Neural cell (in vitro differentiated cells): ENCODE results near the gene CNN1. TPM values are rescaled to one million over a fixed set of nuclear protein-coding genes. Genes with fewer than 3 reads are reported as not detected.

Source experiments
- H2AFZ ChIP-seq: fragments of 200-600, 300-800 bp; sonication (generic), shearing (Covaris generic); 2 replicates; pipeline ENCODE4 v1.6.0; 2014; ENCODE audit warnings: low read depth, mild to moderate bottlenecking, antibody characterized with exemption, low read length, moderate library complexity
- H3F3A ChIP-seq: fragments of 200-600 bp; shearing (Covaris generic); 2 replicates; pipeline ENCODE4 v1.6.1; 2016; ENCODE audit warnings: mild to moderate bottlenecking, moderate library complexity, mixed read lengths, antibody characterized with exemption, low read length; ENCODE audit not compliant: insufficient read depth, poor library complexity, severe bottlenecking
- H3K27ac ChIP-seq: fragments of 200-600, 300-800 bp; sonication (generic), shearing (Covaris generic); 2 replicates; pipeline ENCODE4 v1.5.1; 2014; ENCODE audit warnings: mild to moderate bottlenecking, low read length, moderate library complexity
- H3K27me3 ChIP-seq: fragments of 300-800, 200-600 bp; sonication (generic), shearing (Covaris generic); 2 replicates; pipeline ENCODE4 v1.6.0; 2014; ENCODE audit warnings: mild to moderate bottlenecking, low read depth, low read length, moderate library complexity; ENCODE audit not compliant: insufficient read depth
- H3K36me3 ChIP-seq: fragments of 300-800, 200-600 bp; sonication (generic), shearing (Covaris generic); 2 replicates; pipeline ENCODE4 v1.5.1; 2014; ENCODE audit warnings: mild to moderate bottlenecking, antibody characterized with exemption, low read length, moderate library complexity; ENCODE audit not compliant: insufficient read depth
- H3K4me2 ChIP-seq: fragments of 300-800, 200-600 bp; sonication (generic), shearing (Covaris generic); 2 replicates; pipeline ENCODE4 v1.6.0; 2014; ENCODE audit warnings: mild to moderate bottlenecking, low read length
- H3K4me3 ChIP-seq: fragments of 300-800, 200-600 bp; sonication (generic), shearing (Covaris generic); 2 replicates; pipeline ENCODE4 v1.5.1; 2014; ENCODE audit warnings: mild to moderate bottlenecking, low read length, moderate library complexity
- H3K79me2 ChIP-seq: fragments of 200-600 bp; shearing (Covaris generic); replicated peaks from 2 replicates; pipeline ENCODE4 v1.6.0; 2014; ENCODE audit warnings: mild to moderate bottlenecking, low read length, moderate library complexity; ENCODE audit not compliant: insufficient read depth
- H3K9ac ChIP-seq: fragments of 300-800, 200-600 bp; sonication (generic), shearing (Covaris generic); 2 replicates; pipeline ENCODE4 v1.6.1; 2016; ENCODE audit warnings: mild to moderate bottlenecking, low read length, mixed read lengths
- H3K9me2 ChIP-seq: fragments of 200-600 bp; shearing (Covaris generic); 2 replicates; pipeline ENCODE4 v1.6.1; 2016; ENCODE audit warnings: mild to moderate bottlenecking, low read length, mixed read lengths; ENCODE audit not compliant: insufficient read depth
- H3K9me3 ChIP-seq: fragments of 200-600, 300-800 bp; sonication (generic), shearing (Covaris generic); 2 replicates; pipeline ENCODE4 v1.6.1; 2016; ENCODE audit warnings: mild to moderate bottlenecking, mixed run types, low read length, moderate library complexity, mixed read lengths
- H4K20me1 ChIP-seq: fragments of 200-600 bp; shearing (Covaris generic); 2 replicates; pipeline ENCODE4 v1.6.1; 2016; ENCODE audit warnings: mild to moderate bottlenecking, mixed run types; ENCODE audit not compliant: insufficient read depth
- CTCF ChIP-seq: fragments of 450-650 bp; IDR thresholded peaks from 2 replicates; pipeline ENCODE4 v1.5.1; 2014; ENCODE audit warnings: antibody characterized with exemption, mild to moderate bottlenecking, moderate library complexity; ENCODE audit not compliant: poor library complexity, severe bottlenecking
- EP300 ChIP-seq: fragments of 450-650 bp; conservative IDR thresholded peaks from 2 replicates; pipeline ENCODE4 v1.6.1; 2014; ENCODE audit warnings: antibody characterized with exemption, mild to moderate bottlenecking, moderate library complexity; ENCODE audit not compliant: poor library complexity, severe bottlenecking
- EZH2 ChIP-seq: fragments of 200-600, 300-800 bp; shearing (Covaris generic), sonication (generic); IDR thresholded peaks from 2 replicates; pipeline ENCODE4 v1.6.1; 2014; ENCODE audit warnings: antibody characterized with exemption, low read length, borderline replicate concordance, mild to moderate bottlenecking; ENCODE audit not compliant: insufficient read depth, poor library complexity, severe bottlenecking
- MXI1 ChIP-seq: fragments of 450-650 bp; conservative IDR thresholded peaks from 2 replicates; pipeline ENCODE4 v1.6.1; 2014; ENCODE audit warnings: antibody characterized with exemption, mild to moderate bottlenecking; ENCODE audit not compliant: poor library complexity, severe bottlenecking
- POLR2AphosphoS5 ChIP-seq: IDR thresholded peaks from 2 replicates; pipeline ENCODE4 v1.6.1; 2012
- RAD21 ChIP-seq: fragments of 450-650 bp; conservative IDR thresholded peaks from 2 replicates; pipeline ENCODE4 v1.6.1; 2014; ENCODE audit warnings: antibody characterized with exemption, mild to moderate bottlenecking, moderate library complexity
- REST ChIP-seq: IDR thresholded peaks from 2 replicates; pipeline ENCODE4 v1.6.1; 2012; ENCODE audit warnings: borderline replicate concordance
- SMC3 ChIP-seq: fragments of 450-650 bp; conservative IDR thresholded peaks from 2 replicates; pipeline ENCODE4 v1.6.1; 2014; ENCODE audit warnings: antibody characterized with exemption, mild to moderate bottlenecking, moderate library complexity; ENCODE audit not compliant: poor library complexity
- TAF1 ChIP-seq: IDR thresholded peaks from 2 replicates; pipeline ENCODE4 v1.6.1; 2012; ENCODE audit warnings: low read depth
- polyA plus RNA-seq: library from polyadenylated mRNA; depleted of rRNA; stranded (reverse); fragments of >200 nt; gene quantifications from 2 replicates; pipeline ENCODE4 v1.2.3, GENCODE V29; 2014

The CNN1 gene
- polyA plus RNA-seq, 1 donor from 2014 or later, result not detected

- Histone ChIP-seq H4K20me1 (no peaks in the 10 kb centered on the region), H3K9me2 (no peaks in the 10 kb centered on the region), H3K4me3 (peak within 1 kb of the TSS; percentile 94), H3K36me3 (peaks cover 9% of the 10 kb centered on the region), H3F3A (no peaks in the 10 kb centered on the region), H3K27ac (peak within 1 kb of the TSS; percentile 99), H2AFZ (peak within 1 kb of the TSS; percentile 76), H3K27me3 (no peaks in the 10 kb centered on the region), H3K79me2 (peaks cover 46% of the 10 kb centered on the region), H3K4me2 (peak within 1 kb of the TSS; percentile 79), H3K9ac (peak within 1 kb of the TSS; percentile 100), H3K9me3 (no peaks in the 10 kb centered on the region)
- TF ChIP-seq REST, result peak; percentile 93
- peak; percentile 23 for TF ChIP-seq RAD21
- TF ChIP-seq SMC3, result peak; percentile 55
- peak; percentile 99 for TF ChIP-seq POLR2AphosphoS5
- TF ChIP-seq TAF1, result peak; percentile 80
- peak; percentile 71 for TF ChIP-seq EP300
- TF ChIP-seq CTCF, result peak; percentile 39
- peak; percentile 70 for TF ChIP-seq MXI1
- TF ChIP-seq EZH2, result no peak
Measured at GRCh38 chr19:11597202-11598102, 58.8 kb downstream of the CNN1 start, which contains the start of gene ZNF627. Gene ZNF627 (plus strand): TSS chr19:11597483. CDS start chr19:11597628, 145 bp downstream.

GRCh38 chr19:11598103-11598483 lies 59.4 kb downstream of the CNN1 start:
- Histone ChIP-seq H3K4me2 (peak overlapping the region; percentile 79), H3K36me3 (peaks cover 9% of the 10 kb centered on the region), H3K27me3 (no peaks in the 10 kb centered on the region), H3F3A (no peaks in the 10 kb centered on the region), H3K9me2 (no peaks in the 10 kb centered on the region), H3K79me2 (peaks cover 52% of the 10 kb centered on the region), H2AFZ (peak overlapping the region; percentile 76), H3K9me3 (no peaks in the 10 kb centered on the region), H3K4me3 (peak overlapping the region; percentile 94), H3K9ac (peak overlapping the region; percentile 100), H4K20me1 (no peaks in the 10 kb centered on the region), H3K27ac (peak overlapping the region; percentile 99)
- no peak for TF ChIP-seq EZH2
- no peak for TF ChIP-seq CTCF
- TF ChIP-seq EP300, result no peak
- no peak for TF ChIP-seq SMC3
- TF ChIP-seq POLR2AphosphoS5, result no peak
- TF ChIP-seq MXI1, result no peak
- no peak for TF ChIP-seq RAD21
- TF ChIP-seq REST, result no peak
- TF ChIP-seq TAF1, result no peak
